Lower leg skin (tissue), 3 donors: Measurements from ENCODE around the gene SNRPA.

Experiments
- CTCF ChIP-seq, 3 donors: fragments of 450-650 bp; IDR thresholded peaks; one replicate each; pipeline ENCODE4 v1.5.1; 2016; ENCODE audit warnings: antibody characterized with exemption in 3 of 3, mild to moderate bottlenecking in 3 of 3, moderate library complexity in 2 of 3
- POLR2A ChIP-seq, 2 donors: fragments of 450-650 bp; IDR thresholded peaks; one replicate each; pipeline ENCODE4 v1.6.1; 2016 to 2017; ENCODE audit warnings: antibody characterized with exemption in 2 of 2, mild to moderate bottlenecking in 1 of 2, moderate library complexity in 1 of 2

GRCh38 chr19:40803170-40803856 lies 52.3 kb downstream of the SNRPA start:
- TF ChIP-seq POLR2A (IDR thresholded peaks at IDR 0.05) (no peak), CTCF (IDR thresholded peaks at IDR 0.05) (no peak)
